GM11168 (cell line): Measurements from ENCODE around the gene ALG8.
"Not testable (repeated sequence)": the region's sequence is repeated elsewhere in the genome, so short reads cannot be mapped to it uniquely, and the experiment has no call there.

Source experiments
- in situ Hi-C: fragments of 300-500 bp; cut with MboI; formaldehyde crosslinking; loops from one replicate; pipeline ENCODE4 v1.12.0; 2022; ENCODE audit warnings: low sequenced_read_pairs; ENCODE audit not compliant: unreplicated experiment

Gene ALG8

DNA sequence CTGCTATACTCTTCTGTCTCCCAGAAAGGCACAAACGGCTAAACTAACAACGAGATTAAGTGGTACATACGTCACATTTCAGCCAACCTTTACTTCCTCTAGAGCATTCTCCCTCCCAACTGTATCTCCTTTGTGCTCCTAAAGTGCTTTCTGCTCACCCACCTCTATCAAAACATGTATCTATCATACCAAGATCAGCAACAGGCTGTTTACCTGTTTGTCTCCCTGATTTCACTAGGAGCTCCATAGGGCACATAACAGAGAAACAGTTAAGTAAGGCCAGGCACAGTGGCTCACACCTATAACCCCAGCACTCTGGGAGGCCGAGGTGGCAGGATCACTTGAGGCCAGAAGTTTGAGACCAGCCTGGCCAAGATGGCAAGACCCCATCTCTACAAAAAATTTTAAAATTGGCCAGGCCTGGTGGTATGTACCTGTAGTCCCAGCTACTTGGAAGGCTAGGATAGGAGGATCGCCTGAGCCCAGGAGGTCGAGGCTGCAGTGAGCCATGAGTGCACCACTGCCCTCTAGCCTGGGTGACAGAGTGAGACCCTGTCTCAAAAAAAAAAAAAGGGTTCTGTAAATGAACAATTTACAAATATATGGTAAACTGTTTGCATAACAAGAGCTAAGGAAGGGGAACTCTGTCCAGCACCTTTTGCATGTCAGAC, 62.6 kb downstream of the ALG8 start:
- in situ Hi-C loops, result no loop called here

GRCh38 chr11:78074756-78075155, 64.7 kb downstream of the ALG8 start:
- in situ Hi-C loops, result no loop called here

- in situ Hi-C loops, result no loop called here
Observed at GRCh38 chr11:78072455-78072854, 67.0 kb downstream of the ALG8 start.

GRCh38 chr11:78071717-78072116, 67.7 kb downstream of the ALG8 start:
- in situ Hi-C loops, result no loop called here

GRCh38 chr11:78070621-78071020, 68.8 kb downstream of the ALG8 start:
- in situ Hi-C loops, result no loop called here

DNA sequence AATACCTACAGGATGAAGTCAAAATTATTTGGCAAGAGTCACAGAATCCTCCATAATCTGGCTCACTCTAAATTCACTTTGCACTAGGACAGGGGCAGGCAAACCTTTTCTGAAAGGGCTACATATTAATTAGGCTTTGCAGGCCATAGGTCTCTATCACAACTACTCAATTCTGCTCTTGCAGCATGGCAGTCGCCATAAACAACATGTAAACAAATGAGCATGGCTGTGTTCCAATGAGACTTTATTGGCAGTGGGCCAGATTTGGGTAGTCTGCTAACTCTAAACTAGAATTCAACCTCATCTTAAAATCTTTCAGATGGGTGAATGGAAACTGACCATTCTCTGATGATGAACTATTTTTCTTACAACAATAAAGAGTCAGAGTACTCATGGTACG, 70.0 kb downstream of the ALG8 start:
- in situ Hi-C loops, result no loop called here

DNA sequence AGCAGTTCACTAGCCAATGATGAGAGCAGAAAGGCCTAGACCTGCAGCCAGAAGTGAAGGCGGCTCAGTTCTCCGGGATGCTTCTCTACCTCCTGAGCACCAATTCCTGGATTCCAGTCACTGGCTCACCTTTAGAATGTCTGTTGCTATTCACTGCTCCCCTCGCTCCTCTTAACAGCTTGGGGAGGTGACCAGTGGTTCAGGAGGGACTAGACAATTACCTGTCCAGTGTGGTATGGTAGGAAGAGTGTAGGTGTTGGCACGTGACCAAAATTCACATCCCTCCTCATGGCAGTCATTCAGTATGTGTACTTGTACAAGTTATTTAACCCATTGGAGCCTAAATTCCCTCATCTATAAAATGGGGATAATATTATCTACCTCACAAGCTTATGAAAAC, 71.7 kb downstream of the ALG8 start:
- in situ Hi-C loops, result no loop called here

- in situ Hi-C loops, result no loop called here
Observed at GRCh38 chr11:78066471-78066870, 73.0 kb downstream of the ALG8 start.

DNA sequence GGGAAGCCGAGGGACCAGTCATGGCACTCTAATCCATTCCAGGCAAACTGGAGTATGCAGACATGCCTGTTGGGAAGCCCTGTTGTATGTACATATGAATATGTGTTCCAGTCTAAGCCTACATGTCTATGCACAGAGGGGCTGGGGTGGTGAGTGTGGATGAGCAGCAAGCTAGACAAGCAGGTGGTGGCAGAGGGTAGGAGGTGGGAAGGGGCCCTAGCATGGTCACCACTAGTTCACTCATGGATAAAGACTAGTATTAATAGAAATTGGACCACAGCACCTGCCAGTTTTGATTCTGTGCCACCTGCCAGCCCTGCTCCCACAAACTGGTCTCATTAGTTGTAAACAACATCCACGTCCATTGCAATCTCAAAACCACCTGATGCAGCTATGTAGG, 74.2 kb downstream of the ALG8 start:
- in situ Hi-C loops, result no loop called here

DNA sequence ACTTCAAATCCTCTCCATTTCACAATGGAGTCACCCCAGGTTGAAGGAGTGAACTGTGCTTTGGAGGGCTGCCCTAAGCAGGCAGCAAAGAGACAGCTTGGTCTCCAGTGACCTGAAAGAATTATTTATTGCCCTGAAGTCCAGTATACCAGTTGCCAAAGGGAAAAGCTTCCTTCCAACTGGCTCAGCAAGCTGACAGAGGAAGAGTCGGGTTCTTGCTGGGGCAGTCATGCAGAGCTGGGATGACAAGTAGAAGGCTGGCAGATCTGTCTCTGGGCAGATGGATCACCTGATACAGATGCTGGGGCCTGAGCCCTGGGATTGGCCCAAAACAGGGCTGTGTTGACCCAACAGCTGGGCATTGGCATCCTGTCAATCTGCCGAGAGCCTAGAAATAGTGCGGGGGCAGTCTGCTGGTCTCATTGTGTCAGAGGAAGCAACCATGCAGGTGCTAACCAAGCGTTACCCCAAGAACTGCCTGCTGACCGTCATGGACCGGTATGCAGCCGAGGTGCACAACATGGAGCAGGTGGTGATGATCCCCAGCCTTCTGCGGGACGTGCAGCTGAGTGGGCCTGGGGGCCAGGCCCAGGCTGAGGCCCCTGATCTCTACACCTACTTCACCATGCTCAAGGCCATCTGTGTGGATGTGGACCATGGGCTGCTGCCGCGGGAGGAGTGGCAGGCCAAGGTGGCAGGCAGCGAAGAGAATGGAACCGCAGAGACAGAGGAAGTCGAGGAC, 75.8 kb downstream of the ALG8 start, which contains the start of gene THRSP:
Gene THRSP, plus strand, starts transcription at position 422 of the 742 bp plus-strand sequence. Its CDS starts 21 bp downstream, at position 443.
- in situ Hi-C loops, result no loop called here

DNA sequence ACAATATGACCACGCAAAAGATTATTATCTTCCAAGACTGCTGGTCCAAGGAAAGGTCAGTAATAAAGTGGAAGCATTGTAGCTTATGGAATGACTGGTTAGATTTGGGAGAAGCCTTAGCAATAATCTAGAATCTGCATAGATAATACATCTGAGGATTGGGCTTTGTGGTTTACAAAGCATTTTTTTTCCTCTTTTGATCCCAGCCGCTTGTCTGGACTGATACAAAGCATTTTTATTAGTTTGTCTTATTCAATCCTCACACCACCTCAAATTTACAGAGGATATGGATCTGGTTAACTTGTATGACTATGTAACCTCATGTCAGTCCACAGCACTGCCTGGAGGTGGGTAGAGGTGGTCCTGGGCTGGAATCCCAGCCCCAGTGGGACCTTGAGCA, 76.8 kb downstream of the ALG8 start:
- in situ Hi-C loops, result no loop called here

- in situ Hi-C loops, result no loop called here
Observed at GRCh38 chr11:78061921-78062311, 77.5 kb downstream of the ALG8 start.

DNA sequence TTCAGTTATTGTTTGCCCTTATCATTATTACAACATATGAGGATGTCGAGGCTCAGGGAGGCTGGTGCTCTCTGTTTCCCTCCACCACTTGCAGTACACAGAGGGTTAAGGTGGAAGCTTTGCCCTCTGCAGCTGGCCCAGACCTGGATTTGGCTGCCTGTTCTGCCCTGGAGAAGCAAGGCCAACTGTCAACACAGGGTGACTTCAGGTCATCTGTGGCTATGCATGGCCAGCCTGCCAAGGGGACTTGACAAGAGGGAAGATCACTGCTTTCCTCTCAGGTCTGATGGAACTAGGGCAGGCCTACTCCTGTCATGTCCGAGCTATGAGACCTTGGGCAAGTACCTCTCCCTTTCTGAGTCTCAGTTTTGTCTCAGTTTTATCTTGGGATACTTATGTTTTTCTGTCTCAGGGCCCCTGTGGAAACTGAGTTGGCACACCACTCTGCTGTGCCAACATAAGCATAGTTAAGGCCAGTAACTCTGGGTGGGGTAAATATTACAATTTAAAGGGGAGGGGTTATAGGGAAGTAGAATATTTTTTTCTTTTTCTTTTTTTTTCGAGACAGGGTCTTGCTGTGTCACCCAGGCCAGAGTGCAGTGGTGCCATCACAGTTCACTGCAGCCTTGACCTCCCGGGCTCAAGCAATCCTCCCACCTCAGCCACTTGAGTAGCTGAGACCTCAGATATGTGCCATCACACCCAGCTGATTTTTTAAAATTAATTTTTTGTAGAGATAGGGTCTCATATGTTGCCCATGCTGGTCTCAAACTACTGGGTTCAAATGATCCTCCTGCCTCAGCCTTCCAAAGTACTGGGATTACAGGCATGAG, 78.1 kb downstream of the ALG8 start:
- in situ Hi-C loops, result no loop called here

DNA sequence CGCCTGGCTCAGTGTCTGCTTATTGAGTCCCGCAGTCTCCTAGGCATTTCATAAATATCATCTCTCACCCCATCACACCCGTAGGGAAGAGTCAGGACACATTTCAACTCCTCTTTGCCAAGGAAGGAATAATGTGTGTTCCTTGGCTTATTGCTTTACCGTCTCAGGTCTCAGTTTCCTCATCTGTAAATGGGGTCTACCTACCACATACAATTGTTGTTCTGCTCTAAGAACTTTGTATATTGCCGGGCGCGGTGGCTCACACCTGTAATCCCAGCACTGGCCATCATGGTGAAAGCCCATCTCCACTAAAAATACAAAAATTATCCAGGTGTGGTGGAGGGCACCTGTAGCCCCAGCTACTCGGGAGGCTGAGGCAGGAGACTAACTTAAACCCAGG, 78.9 kb downstream of the ALG8 start:
- in situ Hi-C loops, result no loop called here

- in situ Hi-C loops, result not testable (repeated sequence)
Observed at GRCh38 chr11:78059749-78060328, 79.6 kb downstream of the ALG8 start.

DNA sequence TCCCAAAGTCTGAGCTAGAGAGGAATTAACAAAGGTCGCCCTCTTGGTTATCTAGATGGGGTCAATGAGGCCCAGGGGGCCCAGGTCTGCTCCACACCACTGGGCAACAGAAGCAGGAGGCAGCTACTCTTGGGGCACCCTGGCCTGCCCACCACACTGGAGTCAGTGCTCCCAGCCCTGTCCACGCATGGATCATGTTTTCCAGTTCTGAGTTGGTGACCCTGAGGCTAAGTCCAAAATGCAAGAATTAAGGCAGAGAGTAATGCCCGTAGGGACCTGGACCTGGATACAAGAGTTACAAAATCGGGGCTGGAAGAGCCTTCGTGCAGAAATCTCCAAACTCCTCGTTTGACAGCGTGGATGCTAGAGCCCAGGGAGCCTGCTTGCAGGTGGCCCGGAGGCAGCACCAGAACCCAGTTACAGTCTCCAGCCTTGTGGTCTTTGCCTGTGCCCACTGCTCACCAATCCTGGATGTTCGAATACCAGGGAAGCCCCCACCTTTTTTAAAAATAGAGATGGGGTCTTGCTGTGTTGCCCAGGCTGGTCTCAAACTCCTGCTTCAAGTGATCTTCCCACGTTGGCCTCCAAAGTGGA, 81.9 kb downstream of the ALG8 start:
- in situ Hi-C loops, result no loop called here

GRCh38 chr11:78056093-78056492, 83.3 kb downstream of the ALG8 start:
- in situ Hi-C loops, result no loop called here

DNA sequence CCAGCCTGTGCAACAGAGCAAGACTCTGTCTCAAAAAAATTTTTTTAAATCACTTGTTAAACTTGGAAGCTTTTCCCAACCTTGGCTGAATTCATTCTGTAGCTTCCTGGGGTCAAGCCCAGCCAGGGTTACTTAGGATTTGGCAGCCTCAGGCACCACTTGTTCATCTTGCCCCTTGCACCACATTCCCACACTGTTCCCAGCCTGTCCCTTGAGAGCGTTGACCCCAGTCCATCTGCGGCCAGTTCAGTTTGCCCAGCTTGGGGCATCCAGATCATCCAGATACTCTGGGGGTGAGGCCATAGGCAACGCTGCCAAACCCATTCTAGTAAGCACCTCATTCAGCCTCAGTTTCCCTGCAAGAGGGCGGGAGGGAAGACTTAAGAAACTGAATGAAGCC, 84.5 kb downstream of the ALG8 start:
- in situ Hi-C loops, result no loop called here

DNA sequence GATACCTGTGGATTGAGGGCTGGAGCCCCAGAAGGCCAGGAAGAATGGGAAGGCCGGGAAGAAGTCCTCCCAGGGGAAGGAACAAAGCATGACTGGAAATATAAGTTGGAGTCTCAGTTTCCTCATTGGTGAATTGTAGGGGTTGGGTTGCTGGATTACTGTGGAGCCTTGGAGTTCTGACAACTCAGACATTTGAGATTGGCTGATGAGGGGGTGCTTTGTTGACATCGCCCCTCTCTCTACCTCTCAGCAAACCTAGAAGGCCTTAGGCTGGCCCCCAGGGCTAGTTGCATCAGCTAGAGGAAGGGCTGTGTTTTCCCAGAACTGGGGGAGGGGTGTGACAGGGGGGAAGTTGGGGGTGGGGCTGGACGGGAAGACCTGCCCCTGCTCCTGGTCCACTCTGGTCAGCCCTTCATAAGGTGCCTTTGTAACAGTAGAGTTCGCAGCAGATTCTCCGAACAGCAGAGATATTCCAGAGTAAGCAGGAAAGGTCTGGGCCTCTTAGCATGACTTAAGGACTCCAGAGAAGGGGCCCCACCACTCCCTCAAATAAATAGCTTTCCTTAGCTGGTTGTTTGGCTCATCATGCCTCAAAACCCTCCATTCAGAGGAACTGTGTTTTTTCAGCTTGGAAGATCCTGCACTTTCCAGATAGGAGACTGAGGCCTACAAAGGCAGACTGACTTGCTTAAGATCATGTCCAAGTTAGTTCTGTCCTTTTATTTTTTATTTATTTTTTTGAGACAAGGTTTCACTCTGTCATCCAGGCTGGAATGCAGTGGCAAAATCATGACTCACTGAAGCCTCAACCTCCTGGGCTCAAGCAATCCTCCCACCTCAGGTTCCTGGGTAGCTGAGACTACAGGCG, 88.2 kb downstream of the ALG8 start:
- in situ Hi-C loops, result no loop called here
